Raji (cell line): ENCODE results near the gene EEPD1.

Experiments used
- POLR2A ChIP-seq: IDR thresholded peaks from 2 replicates; pipeline ENCODE4 v1.6.1; 2011; ENCODE audit warnings: low read depth, low read length, control low read depth; ENCODE audit not compliant: insufficient read depth

EEPD1 gene

GRCh38 chr7:36313607-36314006, 160.6 kb downstream of the EEPD1 start:
- TF ChIP-seq POLR2A: no peak

GRCh38 chr7:36314491-36314890, 161.4 kb downstream of the EEPD1 start:
- no peak for TF ChIP-seq POLR2A

DNA sequence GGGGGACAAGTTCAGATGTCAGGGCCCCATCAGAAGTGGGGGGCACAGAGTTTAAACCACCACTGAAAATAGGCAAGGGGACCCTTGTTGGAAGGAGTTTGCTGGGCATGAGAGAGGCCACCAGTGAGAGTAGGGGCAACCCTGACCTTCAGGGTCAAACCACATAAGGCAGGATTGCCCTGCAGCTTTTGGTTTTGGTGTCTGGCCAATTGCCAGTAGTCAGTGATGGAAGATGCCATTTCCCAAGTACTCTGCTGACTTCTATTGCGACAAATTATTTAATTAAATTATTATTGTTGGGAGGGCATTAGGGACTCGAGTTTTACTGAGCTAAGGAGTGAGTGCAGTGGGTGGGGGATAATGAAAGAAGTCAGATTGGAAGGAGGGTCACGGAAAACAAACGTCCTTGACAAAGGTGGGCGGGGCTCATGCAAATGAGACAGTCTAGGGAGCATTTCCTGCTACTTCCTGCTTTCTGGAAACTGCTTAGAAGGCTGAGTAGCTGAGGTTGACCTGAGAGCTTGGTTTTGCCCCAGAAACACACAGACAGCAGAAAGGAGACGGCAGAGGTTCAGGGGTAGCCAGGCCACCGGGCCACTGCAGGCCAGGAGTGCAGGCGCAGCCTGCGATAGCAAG, 162.4 kb downstream of the EEPD1 start:
- no peak for TF ChIP-seq POLR2A

DNA sequence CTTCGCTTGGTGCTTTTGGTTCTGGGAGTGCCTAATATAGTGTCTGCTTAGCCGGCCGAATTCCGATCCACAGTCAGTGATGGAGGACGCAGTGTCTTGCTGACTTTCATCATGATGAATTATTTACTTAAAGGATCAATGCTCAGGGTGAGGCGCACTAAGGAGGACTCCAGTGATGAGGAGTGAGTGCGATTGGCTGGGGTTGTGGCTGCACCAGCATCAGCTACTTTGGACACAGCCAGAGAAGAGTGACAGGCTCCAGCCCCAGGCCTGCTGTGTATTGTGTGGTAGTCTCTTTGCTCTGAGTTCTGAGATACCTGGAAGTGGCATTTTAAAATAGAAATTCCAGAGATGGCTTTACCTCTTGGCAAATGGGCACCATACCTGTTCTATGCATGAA, 163.3 kb downstream of the EEPD1 start:
- no peak for TF ChIP-seq POLR2A

- TF ChIP-seq POLR2A: no peak
Measured at GRCh38 chr7:36317276-36317675, 164.2 kb downstream of the EEPD1 start.

DNA sequence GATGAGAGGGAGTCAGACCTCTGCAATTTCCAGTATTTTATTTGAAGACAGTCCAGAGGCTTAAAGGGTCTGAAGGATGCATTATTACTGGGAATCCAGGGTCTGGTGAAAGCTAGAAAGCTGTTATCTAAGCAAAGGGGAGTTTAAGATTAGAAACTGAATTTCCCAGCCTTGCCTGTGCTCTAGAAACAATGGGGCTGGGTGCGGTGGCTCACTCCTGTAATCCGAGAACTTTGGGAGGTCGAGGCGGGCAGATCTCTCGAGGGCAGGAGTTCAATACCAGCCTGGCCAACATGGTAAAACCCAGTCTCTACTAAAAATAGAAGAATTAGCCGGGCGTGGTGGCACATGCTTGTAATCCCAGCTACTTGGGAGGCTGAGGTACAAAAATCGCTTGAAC, 165.1 kb downstream of the EEPD1 start:
- no peak for TF ChIP-seq POLR2A

DNA sequence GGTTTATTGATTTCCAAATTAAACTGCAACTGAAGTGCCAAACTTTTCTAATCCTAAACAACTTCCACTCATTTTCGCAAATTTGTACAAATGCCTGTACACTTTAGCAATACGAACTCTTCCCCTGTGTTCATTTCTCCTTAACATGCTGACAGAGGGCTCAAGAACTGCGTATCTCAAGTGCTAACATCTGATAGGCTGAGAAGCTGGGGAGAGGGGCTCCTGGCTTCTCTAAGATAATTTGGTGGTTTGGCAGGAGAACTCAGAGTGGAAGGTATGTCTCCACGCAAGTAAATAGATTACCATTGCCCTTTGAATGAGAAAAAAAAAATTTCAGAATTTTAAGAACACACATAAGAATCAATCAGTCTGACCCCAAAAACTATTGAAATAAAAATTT, 183.3 kb downstream of the EEPD1 start:
- TF ChIP-seq POLR2A: no peak

DNA sequence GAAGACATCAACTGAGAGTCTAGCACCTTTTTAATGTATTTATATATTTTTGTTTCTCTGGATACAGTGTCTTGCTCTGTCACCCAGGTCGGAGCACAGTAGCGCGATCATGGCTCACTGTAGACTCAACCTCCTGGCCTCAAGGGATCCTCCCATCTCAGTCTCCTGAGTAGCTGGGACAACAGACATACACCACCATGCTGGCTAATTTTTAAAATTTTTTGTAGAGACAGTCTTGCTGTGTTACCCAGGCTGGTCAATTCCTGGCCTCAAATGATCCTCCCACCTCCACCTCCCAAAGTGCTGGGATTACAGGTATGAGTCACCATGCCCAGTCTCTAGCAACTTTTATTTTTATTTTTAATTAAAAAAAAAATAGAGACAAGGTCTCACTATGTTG, 185.2 kb downstream of the EEPD1 start:
- TF ChIP-seq POLR2A: no peak

DNA sequence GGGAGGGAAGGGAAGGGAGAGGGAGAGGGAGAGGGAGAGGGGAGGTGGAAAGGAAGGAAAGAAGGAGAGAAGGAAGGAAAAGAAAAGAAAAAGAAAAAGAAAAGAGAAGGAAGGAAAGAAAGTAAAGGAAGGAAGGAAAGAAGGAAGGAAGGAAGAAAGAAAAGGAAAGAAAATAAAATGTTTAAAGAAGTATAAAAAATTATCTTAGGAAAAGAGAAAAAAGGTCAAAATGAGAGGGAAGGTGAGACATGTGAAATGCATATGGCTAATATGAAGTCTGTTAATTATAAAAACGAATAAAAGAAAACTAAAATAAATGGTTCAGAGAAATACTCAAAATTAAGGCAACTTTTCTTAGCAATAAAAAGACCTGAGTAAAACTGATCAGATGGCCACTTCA, 190.5 kb downstream of the EEPD1 start:
- TF ChIP-seq POLR2A: no peak

GRCh38 chr7:36344622-36345021, 191.6 kb downstream of the EEPD1 start:
- no peak for TF ChIP-seq POLR2A

DNA sequence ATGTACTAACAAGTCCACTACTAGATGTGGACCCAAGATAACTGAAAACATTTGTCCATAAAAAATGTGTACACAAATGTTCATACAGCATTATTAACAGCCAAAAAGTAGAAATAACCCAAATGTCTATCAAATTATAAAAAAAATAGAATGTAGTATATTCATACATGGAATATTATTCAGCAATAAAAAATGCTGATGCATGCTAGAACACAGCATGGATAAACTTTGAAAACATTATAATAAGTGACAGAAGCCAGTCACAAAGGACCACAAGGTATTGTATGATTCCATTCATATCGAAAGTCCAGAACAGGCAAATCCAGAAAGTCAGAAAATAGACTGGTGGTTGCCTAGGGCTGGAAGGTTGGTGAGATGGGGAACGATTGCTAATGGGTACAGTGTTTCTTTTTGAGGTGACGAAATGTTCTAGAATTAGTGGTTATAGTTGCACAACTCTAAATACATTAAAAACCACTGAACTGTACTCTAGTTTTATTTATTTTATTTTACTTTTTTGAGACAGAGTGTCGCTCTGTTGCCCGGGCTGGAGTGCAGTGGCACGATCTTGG, 193.3 kb downstream of the EEPD1 start:
- TF ChIP-seq POLR2A: no peak

DNA sequence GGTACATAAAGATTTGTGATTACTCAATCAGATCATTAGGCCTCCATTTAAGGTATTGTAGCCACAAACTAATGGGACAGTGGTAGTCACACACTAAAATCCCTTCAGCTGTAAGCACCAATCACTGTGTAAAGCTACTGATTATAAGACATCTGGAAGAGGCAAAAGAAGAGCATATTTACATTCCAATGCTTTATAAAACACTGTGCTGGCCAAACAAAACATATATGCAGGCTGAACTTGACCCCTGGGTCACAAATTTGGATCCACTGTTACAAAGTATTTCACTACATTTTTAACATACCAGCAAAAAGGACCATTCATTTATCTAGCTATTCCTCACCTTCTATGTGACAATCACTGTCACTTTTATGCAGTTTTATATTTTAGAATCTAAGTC, 195.2 kb downstream of the EEPD1 start:
- no peak for TF ChIP-seq POLR2A

- TF ChIP-seq POLR2A: no peak
Measured at GRCh38 chr7:36348771-36349170, 195.7 kb downstream of the EEPD1 start.

GRCh38 chr7:36349626-36350025, 196.6 kb downstream of the EEPD1 start:
- no peak for TF ChIP-seq POLR2A
